HFF-Myc (cell line): ENCODE results near the gene TNNI3K.

Source experiments
- DNase-seq: peaks from one replicate; pipeline ENCODE4 v3.0.0-alpha.2; 2011; ENCODE audit warnings: low read depth; ENCODE audit errors: extremely low read depth
- H3K4me3 ChIP-seq: replicated peaks from 2 replicates; pipeline ENCODE4 v1.5.1; 2011; ENCODE audit warnings: low read depth, mild to moderate bottlenecking, control low read depth, low read length
- TF ChIP-seq, protein P1 (sequence below): IDR thresholded peaks from 2 replicates; pipeline ENCODE4 v1.5.1; 2012; ENCODE audit warnings: mild to moderate bottlenecking, low read depth, low read length, control low read depth; ENCODE audit errors: missing control alignments

TNNI3K gene

DNA sequence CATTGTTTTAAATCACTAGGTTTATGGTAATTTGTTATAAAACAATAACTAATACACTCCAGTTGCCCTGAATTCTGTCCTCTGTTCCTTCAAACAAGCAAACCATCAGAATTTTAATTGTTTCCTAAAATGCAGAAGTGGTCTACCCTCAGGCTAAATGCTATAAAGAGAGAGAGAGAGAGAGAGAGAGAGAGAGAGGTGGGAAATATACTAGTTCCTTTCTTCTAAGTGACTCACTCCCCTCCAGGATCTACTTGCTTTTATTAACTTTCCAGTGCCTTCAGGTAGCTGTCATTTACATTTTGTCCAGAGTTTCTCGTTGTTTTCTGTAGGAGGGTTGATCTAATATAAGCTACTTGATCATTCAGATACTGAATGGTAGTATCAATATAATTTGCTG, 250.8 kb downstream of the TNNI3K start:
- TF ChIP-seq, protein P1, sequence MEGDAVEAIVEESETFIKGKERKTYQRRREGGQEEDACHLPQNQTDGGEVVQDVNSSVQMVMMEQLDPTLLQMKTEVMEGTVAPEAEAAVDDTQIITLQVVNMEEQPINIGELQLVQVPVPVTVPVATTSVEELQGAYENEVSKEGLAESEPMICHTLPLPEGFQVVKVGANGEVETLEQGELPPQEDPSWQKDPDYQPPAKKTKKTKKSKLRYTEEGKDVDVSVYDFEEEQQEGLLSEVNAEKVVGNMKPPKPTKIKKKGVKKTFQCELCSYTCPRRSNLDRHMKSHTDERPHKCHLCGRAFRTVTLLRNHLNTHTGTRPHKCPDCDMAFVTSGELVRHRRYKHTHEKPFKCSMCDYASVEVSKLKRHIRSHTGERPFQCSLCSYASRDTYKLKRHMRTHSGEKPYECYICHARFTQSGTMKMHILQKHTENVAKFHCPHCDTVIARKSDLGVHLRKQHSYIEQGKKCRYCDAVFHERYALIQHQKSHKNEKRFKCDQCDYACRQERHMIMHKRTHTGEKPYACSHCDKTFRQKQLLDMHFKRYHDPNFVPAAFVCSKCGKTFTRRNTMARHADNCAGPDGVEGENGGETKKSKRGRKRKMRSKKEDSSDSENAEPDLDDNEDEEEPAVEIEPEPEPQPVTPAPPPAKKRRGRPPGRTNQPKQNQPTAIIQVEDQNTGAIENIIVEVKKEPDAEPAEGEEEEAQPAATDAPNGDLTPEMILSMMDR, result no peak
- no peak for DNase-seq
- no peak overlapping the region for H3K4me3 ChIP-seq

DNA sequence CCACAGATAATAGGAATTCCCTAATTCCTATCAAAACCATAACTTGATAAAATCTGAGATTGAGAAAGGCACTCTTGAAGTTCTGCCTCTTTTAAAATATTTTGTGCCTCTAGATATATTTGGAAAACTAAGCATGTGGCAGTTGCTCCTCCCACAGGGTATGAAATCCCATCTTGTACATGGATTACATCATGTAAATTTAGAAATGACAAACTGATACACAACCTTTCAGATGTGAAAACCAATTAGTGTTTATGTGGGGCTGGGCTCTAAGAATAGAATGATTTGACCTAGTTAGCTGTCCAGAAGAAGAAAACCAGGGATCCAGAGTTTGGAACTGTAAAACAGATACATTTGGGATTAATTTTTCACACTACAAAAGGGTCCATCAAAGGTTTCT, 261.5 kb downstream of the TNNI3K start:
- DNase-seq, result no peak
- no peak overlapping the region for H3K4me3 ChIP-seq
- TF ChIP-seq, protein P1, result no peak

DNA sequence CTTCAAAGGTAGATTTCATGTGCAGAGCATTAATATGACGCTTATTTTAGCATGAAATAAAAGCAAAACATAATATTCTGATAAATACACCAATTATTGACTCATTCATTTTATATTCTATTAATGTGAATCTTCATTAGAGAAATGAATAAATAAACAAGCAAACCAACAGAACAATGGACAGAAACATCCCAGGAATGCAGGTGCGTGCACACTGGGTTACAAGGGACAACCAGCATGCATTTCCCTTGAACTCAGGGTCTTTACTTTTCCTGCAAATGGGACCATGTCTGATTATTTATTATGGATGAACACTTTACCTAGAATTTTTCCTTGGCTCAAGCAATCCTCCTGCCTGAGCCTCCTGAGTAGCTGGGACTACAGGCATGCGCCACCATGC, 263.7 kb downstream of the TNNI3K start:
- TF ChIP-seq, protein P1, result no peak
- no peak overlapping the region for H3K4me3 ChIP-seq
- DNase-seq, result no peak

DNA sequence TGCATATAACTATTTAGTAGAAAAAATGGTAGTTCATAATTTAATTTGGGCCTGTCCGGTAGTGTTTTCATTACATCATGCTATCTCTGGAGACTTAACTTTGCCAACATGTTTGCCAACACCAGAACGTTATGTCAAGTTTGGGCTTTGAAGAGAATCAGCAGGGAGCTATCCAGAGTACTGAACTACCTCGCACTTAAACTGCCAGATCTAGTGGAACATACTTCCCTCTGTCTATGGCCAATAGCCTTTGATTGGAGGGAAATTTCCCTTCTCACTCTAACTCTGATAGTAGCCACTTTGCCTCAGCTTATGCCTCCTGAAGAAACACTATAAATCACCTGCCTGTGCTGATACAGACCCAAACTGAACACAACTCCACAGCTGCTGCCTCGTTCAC, 267.2 kb downstream of the TNNI3K start:
- peak; percentile 9 for DNase-seq
- H3K4me3 ChIP-seq, result no peak overlapping the region
- TF ChIP-seq, protein P1, result no peak

DNA sequence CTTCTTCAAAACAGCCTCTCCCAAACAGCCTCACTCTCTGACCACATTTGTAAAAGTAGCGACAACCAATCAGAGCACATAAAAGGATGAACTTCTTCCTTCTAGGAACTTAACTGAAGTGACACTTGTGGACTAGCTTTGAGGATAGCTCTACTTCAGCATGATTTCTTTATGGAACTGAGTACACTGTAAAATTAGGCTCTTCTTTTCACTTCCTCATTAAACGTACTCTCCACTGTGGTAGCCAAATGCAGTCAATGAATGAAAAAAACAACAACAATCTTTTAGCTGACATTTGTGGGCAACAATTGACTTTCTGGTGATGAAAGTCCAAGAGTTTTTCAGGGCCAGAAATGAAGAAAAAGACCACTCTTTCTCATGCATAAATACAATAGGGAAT, 267.7 kb downstream of the TNNI3K start:
- TF ChIP-seq, protein P1, result no peak
- H3K4me3 ChIP-seq, result no peak overlapping the region
- DNase-seq, result no peak

DNA sequence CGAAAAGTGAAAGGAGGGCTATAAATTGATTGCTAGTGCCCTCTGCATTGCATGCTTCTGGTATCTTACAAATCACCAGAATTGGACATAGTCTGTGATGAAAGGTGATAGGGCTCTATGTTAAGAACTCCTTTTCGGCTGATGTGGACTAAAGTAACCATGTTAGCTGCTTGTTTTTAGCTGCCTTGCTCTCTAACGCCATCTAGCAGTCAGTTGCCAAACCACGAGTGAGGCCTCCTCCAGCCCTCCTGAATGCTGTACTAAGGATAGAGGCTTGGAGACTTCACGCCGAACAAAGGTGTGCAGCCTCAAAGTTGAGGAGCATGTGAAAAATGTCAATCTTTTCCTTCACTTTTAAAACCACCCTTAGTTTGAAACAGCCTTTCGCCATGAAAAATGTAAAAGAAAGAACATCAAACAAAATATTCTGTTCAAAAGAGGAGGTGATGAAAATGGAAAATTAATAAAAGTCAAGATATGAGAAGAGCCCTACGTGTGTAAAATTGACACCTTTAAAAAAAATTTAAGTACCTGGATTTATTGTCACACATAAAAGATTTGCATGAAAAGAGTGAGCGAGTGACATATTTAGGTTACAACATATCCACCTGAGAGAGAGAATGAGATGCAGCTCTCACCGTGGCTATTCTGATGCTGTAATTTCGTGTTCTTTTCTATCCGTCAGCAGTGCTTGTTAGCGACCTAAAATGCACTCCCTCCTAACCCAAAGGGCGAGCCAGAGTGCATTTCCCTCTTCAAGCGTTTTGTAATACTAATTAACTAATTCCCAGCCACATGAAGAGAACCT, 269.1 kb downstream of the TNNI3K start:
- TF ChIP-seq, protein P1, result peak; percentile 81
- DNase-seq, result peak; percentile 27
- H3K4me3 ChIP-seq, result no peak overlapping the region
